Mucosa of stomach (tissue), 1 donor: ENCODE data around the gene FAIM2.

ENCODE experiments used
- H3K27me3 ChIP-seq: one replicate; pipeline ENCODE4 v1.7.0; 2013; ENCODE audit warnings: mild to moderate bottlenecking, low read length; ENCODE audit not compliant: control insufficient read depth, insufficient read depth
- H3K36me3 ChIP-seq: one replicate; pipeline ENCODE4 v1.7.0; 2013; ENCODE audit warnings: low read length; ENCODE audit not compliant: control insufficient read depth, insufficient read depth
- H3K4me1 ChIP-seq: one replicate; pipeline ENCODE4 v1.7.0; 2013; ENCODE audit warnings: mild to moderate bottlenecking, low read length; ENCODE audit not compliant: control insufficient read depth, insufficient read depth
- H3K4me3 ChIP-seq: one replicate; pipeline ENCODE4 v1.7.0; 2013; ENCODE audit warnings: low read length
- H3K9ac ChIP-seq: one replicate; pipeline ENCODE4 v1.7.0; 2013; ENCODE audit warnings: mild to moderate bottlenecking, low read length, moderate library complexity
- H3K9me3 ChIP-seq: one replicate; pipeline ENCODE4 v1.7.0; 2013; ENCODE audit warnings: mild to moderate bottlenecking, low read length, moderate library complexity; ENCODE audit not compliant: control insufficient read depth
- donor health status: Pancreatic carcinoma.

FAIM2 gene

DNA sequence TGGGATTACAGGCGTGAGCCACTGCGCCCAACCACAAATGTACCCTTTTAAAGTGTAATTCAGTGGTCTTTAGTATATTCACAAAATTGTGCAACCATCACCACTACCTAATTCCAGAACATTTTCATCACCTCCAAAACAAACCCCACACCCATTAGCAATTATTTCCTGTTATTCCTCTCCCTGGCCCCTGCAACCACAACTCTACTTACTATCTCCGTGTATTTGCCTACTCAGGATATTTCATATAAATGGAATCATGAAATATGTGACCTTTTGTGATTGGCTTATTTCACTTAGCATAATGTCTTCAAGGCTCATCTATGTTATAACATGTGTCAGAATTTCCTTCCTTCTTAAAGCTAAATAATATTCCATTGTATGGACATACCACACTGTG lies 30.8 kb upstream of the FAIM2 start:
- Histone ChIP-seq H3K27me3 (no peaks in the 10 kb centered on the region), H3K9me3 (no peaks in the 10 kb centered on the region), H3K36me3 (no peaks in the 10 kb centered on the region), H3K4me3 (no peak overlapping the region), H3K4me1 (peaks cover under 1% of the 10 kb centered on the region), H3K9ac (no peak overlapping the region)

DNA sequence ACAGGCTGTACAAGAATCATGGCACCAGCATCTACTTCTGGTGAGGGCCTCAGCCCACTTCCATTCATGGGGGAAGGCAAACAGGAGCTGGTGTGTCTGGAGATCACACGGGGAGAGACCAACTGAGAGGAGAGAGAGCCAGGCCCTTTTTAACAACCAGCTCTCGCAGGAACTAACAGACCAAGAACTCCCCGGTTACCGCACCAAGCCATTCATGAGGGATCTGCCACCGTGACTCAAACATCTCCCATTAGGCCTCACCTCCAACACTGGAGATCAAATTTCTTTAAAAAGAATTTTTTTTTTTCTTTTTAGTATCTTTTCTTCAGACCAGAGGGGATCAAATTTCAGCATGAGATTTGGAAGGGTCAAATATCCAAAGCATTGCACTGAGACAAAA lies 30.1 kb upstream of the FAIM2 start:
- Histone ChIP-seq H3K9ac (no peak overlapping the region), H3K4me1 (no peaks in the 10 kb centered on the region), H3K27me3 (no peaks in the 10 kb centered on the region), H3K36me3 (no peaks in the 10 kb centered on the region), H3K4me3 (no peak overlapping the region), H3K9me3 (no peaks in the 10 kb centered on the region)

DNA sequence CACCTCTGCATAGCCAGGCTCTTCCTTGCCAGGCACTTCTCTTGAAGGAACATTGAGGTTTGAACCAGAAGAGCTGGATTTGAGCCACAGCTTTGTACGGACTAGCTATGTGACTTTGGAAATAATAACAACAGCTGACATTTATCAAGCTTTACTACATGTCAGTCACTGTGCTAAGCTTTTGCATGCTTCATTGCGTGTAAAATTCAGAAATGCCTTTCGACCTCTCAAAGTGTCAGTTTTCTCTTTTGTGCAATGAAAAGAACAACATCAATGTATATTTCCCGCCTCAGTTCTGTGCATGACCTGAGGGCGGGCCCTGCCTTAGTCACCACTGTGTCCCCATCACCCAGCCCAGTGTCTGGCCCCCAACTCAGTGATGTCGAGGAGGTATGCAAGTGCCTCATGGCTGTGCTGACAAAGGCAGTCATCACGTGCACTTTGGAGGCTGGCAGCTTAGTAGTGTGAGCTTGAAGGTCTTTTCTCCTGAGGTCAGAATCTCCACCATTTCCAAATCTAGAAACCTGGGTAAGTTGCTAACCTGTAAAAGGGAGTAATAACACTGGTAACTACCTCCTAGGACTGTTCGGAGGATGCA lies 28.9 kb upstream of the FAIM2 start:
- H3K4me3 ChIP-seq: no peak overlapping the region
- H3K36me3 ChIP-seq: no peaks in the 10 kb centered on the region
- H3K4me1 ChIP-seq: no peaks in the 10 kb centered on the region
- no peak overlapping the region for H3K9ac ChIP-seq
- H3K9me3 ChIP-seq: no peaks in the 10 kb centered on the region
- no peaks in the 10 kb centered on the region for H3K27me3 ChIP-seq

- Histone ChIP-seq H3K9me3 (no peaks in the 10 kb centered on the region), H3K4me3 (no peak overlapping the region), H3K9ac (no peak overlapping the region), H3K4me1 (no peaks in the 10 kb centered on the region), H3K27me3 (no peaks in the 10 kb centered on the region), H3K36me3 (no peaks in the 10 kb centered on the region)
These were observed 28.3 kb upstream of the FAIM2 start for GRCh38 chr12:49932023-49932422.

- no peaks in the 10 kb centered on the region for H3K4me1 ChIP-seq
- H3K9ac ChIP-seq: no peak overlapping the region
- no peaks in the 10 kb centered on the region for H3K27me3 ChIP-seq
- H3K4me3 ChIP-seq: no peak overlapping the region
- H3K9me3 ChIP-seq: no peaks in the 10 kb centered on the region
- H3K36me3 ChIP-seq: no peaks in the 10 kb centered on the region
These were observed 27.0 kb upstream of the FAIM2 start for GRCh38 chr12:49930515-49931288.

- no peak overlapping the region for H3K4me3 ChIP-seq
- H3K9ac ChIP-seq: no peak overlapping the region
- H3K27me3 ChIP-seq: no peaks in the 10 kb centered on the region
- no peaks in the 10 kb centered on the region for H3K9me3 ChIP-seq
- no peaks in the 10 kb centered on the region for H3K4me1 ChIP-seq
- H3K36me3 ChIP-seq: no peaks in the 10 kb centered on the region
These were observed 25.9 kb upstream of the FAIM2 start for GRCh38 chr12:49929581-49929980.

GRCh38 chr12:49928471-49928870 lies 24.8 kb upstream of the FAIM2 start:
- H3K27me3 ChIP-seq: no peaks in the 10 kb centered on the region
- no peaks in the 10 kb centered on the region for H3K9me3 ChIP-seq
- H3K4me1 ChIP-seq: no peaks in the 10 kb centered on the region
- H3K9ac ChIP-seq: no peak overlapping the region
- H3K36me3 ChIP-seq: no peaks in the 10 kb centered on the region
- H3K4me3 ChIP-seq: no peak overlapping the region

DNA sequence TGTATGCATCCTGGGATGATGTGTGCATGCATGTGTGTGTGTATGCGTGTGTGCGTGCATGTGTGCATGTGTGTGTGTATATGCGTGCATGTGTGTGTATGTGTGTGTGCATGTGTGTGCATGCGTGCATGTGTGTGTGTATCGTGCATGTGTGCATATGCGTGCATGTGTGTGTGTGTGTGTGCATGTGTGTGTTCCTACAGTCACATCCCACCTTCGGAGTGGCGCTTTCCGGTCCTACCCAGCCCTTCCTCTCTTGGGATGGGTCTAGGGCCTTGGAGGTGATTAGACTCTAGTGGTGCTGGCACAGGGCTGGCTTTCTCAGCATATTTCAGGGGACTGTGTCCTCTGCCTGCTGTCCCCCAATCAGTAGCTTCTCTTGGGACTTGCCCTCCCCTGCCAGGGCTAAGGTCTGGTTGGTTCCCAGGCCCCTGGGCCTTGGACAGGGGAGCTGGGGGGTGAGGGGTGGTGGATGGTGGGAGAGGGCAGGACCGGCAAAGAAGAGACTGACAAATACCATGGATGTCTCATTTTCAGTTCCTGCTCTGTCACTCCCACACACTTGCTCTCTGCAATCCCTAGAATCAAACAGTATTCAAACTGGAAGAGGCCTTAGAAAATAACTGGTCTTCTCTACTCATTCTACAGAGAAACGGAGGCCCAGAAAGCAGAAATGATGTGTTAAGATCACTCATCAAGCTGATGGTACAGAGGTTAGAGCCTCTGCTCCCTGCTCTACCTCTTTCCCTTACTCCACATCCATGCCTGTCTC lies 21.9 kb upstream of the FAIM2 start:
- H3K36me3 ChIP-seq: no peaks in the 10 kb centered on the region
- H3K9me3 ChIP-seq: no peaks in the 10 kb centered on the region
- H3K9ac ChIP-seq: no peak overlapping the region
- no peaks in the 10 kb centered on the region for H3K27me3 ChIP-seq
- no peak overlapping the region for H3K4me3 ChIP-seq
- H3K4me1 ChIP-seq: peaks cover 13% of the 10 kb centered on the region

DNA sequence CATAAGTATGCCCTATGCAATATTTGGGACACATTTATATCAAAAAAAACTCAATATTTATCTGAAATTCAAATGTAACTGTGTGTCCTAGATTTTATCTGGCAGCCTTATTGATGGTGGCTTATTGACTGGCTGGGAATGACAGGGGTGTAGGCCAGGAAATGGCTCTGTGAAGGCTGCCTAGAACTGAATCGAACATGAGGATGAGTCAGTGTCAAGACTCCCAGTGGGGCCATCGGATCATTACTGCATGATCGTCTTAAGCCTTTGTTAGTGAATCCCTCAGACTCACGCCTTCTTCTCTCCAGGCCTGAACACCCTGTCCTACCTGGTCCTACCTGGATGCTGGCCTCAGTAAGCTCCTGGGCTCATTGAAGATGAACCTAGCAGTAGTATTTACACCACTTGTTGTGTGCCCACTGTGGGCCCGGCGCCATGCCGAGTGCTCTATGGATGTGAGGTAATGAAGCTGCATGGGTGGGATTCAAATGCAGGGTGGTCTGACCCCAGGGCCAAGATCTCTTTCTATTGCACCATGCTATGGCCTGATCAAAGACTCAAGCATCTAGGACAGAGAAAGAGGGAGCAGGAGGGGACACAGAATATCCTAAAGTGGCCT lies 21.0 kb upstream of the FAIM2 start:
- Histone ChIP-seq H3K9ac (no peak overlapping the region), H3K4me3 (no peak overlapping the region), H3K9me3 (no peaks in the 10 kb centered on the region), H3K36me3 (no peaks in the 10 kb centered on the region), H3K27me3 (no peaks in the 10 kb centered on the region), H3K4me1 (peaks cover 19% of the 10 kb centered on the region)

DNA sequence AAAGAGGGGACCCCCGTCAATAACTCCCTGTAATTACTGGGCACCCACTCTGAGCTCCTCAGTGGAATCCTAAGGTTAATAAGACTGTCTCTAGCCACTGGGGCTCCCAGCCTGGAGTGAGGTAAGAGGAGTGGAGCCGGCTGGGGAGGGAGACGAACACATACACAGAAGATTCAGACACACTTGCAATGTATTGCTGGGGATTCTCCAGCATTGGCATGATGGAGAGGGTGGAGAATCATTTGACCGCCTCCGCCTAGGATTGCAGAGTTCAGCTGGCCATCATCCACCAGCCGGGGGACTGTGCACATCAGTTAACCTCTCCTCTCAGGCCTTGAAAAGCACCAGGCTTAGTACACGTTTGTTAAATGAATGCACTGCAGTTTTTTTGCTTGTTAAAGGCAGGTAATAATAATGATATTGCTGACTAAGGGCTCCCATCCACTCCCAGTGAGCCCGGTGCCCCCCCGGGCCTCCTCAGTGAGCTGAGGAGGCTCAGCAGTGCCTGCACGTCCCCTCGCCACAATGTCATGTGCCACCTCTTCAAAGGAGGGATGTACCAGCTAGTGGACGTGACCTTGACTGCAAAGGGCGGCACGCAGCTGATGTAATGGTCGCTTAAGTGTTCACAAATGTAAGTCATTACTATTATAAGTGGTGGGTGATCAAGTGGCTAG lies 20.3 kb upstream of the FAIM2 start:
- peaks cover 19% of the 10 kb centered on the region for H3K4me1 ChIP-seq
- H3K27me3 ChIP-seq: no peaks in the 10 kb centered on the region
- H3K4me3 ChIP-seq: no peak overlapping the region
- H3K9ac ChIP-seq: no peak overlapping the region
- no peaks in the 10 kb centered on the region for H3K36me3 ChIP-seq
- H3K9me3 ChIP-seq: no peaks in the 10 kb centered on the region

GRCh38 chr12:49923035-49923644 lies 19.4 kb upstream of the FAIM2 start:
- Histone ChIP-seq H3K4me1 (peaks cover 19% of the 10 kb centered on the region), H3K9me3 (no peaks in the 10 kb centered on the region), H3K4me3 (no peak overlapping the region), H3K36me3 (no peaks in the 10 kb centered on the region), H3K27me3 (no peaks in the 10 kb centered on the region), H3K9ac (no peak overlapping the region)
